ENCODE measurements around the gene TTC27.
"Not testable (repeated sequence)": the region's sequence is repeated elsewhere in the genome, so short reads cannot be mapped to it uniquely, and the experiment has no call there.

TTC27 gene

DNA sequence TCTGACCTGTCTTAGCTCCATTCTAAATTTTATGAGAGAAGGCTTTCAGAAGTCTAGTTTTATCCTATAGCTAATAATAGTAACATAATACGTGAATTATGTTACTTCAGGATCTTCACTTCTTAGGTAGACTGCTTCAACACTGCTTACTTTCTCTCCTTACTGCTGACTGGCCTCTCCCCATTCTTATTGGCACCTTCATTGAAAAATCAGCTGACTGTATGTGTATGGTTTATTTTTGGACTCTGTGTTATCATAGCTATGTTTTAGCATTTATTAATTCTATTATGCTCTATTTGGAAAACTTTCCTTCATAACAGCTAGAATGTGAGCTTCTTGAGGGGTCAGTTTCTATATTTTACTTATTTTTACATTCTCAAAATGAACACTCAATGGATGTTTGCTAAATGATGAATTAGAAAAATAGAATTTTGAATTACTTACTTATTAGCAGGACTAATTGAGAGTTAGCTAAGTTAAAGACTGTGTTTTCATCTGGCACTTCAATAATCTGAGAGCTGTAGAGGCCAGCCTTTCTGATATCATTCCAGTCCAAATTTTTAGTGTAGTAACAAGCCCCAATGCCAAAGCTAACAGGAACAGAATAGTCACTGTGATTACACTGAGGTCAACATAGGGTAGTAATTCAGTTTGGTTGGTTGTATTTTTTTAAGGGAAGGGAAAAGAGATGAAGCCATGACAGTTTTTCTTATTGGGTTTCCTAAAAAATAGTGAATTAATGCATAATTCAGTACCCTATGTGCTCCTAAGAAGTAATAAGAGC lies 92.3 kb downstream of the TTC27 start:
- DNase-seq (ENCODE audit: low spot score), result no peak

DNA sequence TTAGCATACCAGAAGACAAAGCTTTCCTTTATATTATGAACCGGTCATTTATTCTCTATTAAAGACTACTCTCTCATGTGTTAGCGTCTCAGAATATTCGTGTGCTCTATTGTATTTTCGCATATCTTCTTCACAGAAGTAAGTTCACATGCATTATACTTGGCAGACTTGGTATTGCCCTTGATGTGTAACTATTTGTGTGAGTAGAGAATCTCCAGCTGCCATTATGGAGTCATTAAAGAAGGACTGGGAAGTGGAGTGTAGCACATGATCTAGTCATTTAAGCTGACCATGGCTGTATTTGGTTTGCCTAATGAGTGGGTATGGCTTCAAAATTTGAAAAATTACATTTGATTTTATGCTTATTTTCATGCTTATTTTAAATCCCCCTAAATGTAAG lies 92.9 kb downstream of the TTC27 start:
- no peak for DNase-seq (ENCODE audit: low spot score)

DNA sequence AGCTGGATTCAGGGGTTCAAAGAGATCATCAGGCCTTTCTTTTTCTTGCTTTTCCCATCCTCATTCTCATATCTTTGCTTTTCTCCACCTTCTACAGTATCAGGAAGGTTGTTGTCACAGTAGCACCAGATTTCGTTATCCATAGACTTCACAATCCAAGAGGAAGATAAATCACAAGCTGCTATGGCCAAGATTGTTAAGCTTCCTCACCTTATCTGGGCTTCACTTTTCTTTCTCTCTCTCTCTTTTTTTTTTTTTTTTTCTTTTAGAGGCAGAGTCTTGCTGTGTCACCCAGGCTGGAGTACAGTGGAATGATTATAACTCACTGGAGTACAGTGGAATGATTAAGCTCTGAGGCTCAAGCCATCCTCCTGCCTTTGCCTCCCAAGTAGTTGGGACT lies 93.5 kb downstream of the TTC27 start:
- no peak for DNase-seq (ENCODE audit: low spot score)

DNA sequence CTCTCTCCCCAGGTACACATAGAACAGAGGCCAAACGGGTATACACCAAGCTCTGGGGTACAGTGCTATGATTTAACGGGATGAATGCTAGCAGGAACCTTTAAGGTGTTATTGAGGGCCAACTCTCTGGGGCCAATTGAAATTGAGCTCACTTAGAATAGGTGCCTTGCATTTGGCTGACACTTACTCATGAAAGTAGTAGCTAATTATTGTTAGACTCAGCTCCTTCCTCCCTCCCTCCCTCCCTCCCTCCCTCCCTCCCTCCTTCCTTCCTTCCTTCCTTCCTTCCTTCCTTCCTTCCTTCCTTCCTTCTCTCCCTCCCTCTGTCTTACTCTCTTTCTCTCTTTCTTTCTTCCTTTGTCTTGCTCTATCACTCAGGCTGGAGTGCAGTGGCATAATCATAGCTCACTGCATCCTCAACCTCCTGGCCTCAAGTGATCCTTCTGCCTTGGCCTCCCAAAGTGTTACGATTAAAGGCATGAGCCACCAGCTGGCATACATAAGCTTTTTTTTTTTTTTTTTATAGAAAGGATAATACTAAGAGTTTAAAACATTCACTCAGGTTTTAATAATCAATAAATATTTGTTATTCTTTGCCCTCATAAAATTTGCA lies 95.7 kb downstream of the TTC27 start:
- DNase-seq (ENCODE audit: low spot score), result no peak

DNA sequence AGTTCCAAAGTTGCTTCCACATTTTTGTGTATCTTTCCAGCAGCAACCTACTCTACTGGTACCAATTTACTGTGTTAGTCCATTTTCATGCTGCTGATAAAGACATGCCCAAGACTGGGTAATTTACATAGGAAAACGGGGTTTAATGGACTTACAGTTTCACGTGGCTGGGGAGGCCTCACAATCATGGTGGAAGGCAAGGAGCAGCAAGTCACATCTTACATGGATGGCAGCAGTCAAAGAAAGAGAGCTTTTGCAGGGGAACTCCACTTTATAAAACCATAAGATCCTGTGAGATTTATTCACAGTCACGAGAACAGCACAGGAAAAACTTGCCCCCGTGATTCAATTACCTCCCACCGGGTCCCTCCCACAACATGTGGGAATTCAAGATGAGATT lies 98.8 kb downstream of the TTC27 start:
- DNase-seq (ENCODE audit: low spot score), result not testable (repeated sequence)

DNA sequence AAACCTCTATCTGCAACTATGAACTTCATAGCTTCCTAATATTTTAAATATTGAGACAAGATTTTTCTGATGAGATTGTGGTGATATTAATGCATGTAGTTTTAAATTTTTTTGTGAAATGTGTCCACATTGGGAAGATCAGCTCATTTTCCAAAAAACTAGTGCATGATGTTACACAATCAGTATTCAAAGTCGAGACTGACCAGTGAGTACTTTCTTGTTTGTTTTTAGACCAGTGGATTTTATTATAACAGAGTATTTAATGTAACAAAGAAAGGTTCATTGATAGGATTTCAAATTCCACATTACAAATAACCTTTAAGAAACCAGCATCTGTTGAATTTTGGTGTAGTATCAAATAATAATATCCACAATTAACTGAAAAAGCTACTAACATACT lies 99.3 kb downstream of the TTC27 start:
- no peak for DNase-seq (ENCODE audit: low spot score)

DNA sequence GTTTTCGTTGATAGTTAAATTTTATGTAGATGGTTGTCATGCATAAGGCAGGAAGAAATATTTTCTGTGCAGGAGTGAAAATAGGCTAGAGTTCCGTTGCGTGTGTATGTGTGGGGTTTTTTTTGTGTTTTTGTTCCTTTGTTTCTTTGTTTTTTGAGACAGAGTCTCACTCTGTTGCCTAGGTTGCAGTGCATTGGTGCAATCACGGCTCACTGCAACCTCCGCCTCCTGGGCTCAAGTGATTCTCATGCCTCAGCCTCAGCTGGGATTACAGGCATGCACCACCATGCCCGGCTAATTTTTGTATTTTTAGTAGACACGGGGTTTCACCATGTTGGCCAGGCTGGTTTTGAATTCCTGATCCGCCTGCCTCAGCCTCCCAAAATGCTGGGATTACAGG lies 103.1 kb downstream of the TTC27 start:
- DNase-seq (ENCODE audit: low spot score), result not testable (repeated sequence)

DNA sequence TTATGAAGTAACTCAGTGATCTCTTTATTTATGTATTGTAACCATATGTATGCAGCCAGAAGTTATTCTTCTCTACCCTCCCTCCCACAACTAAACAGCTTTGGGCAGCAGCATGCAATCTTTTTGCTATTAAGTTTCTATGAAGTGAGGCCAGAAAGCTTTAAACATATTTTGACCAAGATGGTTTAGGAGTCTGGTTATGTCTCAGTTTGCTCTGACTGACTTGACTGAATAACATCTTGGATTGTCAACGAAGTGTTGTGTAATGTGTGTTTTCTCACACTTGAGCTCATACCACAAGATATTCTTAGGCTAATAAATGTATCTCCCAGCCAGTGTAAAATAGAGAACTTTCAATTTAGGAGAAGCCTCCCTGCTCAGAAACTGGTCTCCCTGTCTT lies 104.3 kb downstream of the TTC27 start:
- no peak for DNase-seq (ENCODE audit: low spot score)

DNA sequence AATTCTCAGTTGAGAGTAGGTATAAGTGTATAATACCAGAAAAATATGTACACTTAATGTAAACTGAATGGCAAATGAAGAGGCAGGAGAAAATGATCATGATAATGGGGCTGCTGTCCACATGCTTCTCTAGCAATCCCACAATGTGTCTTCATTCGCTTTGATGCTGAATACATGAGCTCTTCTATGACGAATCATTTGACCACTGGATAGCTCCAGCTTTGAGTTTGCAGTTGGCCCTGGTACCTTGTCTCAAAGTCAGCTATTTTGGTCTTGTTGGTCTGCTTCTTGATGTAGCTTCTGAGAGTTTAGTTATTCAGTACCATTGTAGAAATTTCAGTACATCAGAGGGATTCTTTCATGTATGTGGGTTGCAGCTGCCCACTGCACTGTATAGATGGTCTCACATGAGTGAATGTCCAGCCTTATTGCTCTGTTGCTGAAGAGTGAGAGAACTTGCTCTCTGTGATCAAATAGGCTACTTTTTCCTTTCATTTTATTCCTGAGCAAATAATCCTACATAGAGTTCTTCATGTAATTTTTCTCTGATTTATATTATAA lies 105.1 kb downstream of the TTC27 start:
- DNase-seq (ENCODE audit: low spot score), result no peak

DNA sequence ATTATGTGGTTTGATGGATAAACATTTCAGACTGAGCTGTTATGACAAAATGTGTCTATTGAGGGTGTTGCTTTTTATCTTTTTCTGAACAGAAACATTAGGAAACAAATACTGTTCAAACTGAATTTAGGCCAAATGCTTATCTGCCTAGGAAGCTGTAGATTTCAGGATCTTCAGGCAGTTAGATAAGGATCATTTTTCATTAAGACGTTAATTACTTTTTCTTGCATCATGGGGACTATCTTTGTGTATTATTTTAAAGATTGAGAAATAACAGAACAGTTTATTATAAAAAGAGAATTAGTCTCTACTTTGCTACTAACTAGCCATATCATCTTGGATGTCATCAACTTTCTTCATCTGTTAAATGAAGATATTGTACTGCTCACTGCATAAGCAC lies 107.5 kb downstream of the TTC27 start:
- DNase-seq (ENCODE audit: low spot score), result no peak

DNA sequence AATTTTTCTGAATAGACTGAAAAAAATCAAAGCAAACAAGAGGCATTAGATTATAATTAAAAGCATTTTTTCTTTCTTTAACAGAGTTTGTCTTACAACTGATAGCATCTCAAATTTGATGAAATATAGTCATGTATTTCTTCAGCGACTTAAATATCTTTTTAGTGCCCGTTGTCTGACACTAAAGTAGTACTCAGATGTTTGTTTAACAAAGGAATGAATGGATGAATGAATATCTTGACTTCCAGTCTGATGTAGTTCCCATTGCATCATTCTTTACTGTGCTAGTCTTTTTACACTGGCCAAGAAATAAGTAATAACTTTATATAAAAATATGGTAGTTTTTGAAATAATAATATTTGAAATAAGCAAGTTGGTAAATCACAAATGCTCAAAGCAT lies 111.1 kb downstream of the TTC27 start:
- DNase-seq (ENCODE audit: low spot score), result no peak

DNA sequence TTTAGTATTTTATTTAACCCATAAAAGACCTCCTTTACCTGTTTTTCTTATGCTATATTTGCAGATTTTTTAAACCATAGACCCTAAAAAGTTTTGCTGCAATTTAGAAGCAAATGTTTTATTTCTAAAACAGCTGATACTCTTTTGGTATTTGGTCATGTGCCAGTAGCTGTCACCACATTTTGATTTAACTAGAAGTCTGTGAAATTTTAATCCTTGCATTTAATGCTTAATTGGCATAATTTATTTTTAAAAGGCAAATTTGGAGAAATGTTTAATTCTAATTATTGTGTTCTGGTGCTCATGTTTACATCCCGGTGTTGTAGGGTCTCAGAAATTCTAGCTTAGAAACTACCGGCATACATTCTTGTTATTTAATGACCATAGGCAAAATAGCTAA lies 111.8 kb downstream of the TTC27 start:
- DNase-seq (ENCODE audit: low spot score), result no peak

DNA sequence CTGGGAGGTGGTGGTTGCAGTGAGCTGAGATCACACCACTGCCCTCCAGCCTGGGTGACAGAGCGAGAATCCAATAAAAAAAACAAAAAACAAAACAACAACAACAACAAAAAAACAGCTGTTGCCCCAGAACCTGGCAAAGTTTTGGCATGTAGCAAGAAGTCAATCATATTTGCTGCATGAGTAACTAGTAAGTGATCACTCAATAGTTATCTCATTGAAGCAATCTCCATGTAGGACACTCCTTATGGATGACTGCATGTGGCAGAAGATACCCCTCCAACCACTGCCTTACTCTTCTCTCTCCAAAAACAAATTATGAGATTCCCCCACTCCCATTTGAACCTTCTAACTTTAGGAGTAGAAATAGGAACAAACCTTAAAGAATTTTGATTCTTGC lies 113.7 kb downstream of the TTC27 start:
- DNase-seq (ENCODE audit: low spot score), result no peak

DNA sequence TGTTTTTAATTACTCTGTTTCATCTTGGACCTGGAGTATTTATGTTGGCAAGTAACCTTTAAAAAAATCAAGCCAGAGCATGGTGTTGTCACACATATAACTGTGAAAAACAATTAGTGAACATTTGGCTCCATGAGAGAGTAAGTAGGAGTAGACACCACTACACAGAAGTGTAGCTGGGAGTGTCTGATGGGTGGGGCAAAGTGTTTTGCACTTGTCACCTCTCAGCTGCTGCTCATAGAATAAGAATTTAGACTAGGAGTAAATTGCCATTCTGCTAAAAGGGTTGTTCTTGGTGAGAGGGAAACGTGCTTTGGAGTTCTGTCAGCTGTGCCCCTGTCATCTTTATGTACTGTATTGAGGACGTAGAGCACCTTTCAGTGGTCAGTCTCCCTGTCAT lies 114.5 kb downstream of the TTC27 start:
- DNase-seq (ENCODE audit: low spot score), result no peak

DNA sequence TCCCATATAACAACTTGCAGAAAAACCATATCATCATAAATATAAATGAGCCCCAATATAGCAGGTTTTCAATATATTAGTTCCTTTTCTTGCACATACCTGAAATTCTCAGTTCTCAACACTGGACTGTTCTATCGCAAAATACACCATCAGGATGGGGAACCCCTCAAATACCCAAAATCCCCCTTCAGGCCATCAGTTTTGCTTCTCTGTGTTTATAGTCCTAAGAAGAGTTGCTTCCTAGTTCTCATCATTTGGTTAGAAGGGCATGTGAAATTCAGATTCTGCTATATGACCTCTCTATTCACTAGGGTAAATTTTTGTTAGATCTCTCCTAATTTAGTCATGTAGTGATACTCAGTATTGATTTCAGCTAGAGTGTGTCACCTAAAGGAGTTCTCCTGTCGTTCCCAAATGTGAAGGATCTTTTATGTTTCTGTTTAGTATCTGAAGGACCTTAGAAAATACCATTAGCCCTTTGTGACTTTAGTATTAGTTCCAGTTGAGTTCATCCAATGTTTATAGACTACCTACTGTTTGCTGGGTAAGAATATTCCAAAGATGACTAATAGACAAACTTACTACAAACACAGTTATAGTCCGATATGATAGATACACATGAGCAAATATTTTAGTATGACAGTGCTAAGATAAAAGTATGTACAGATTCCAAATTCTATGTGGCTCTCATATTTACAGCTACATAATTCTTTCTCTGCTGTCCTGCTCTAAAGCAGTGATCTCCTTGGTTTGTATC lies 115.8 kb downstream of the TTC27 start:
- no peak for DNase-seq (ENCODE audit: low spot score)

DNA sequence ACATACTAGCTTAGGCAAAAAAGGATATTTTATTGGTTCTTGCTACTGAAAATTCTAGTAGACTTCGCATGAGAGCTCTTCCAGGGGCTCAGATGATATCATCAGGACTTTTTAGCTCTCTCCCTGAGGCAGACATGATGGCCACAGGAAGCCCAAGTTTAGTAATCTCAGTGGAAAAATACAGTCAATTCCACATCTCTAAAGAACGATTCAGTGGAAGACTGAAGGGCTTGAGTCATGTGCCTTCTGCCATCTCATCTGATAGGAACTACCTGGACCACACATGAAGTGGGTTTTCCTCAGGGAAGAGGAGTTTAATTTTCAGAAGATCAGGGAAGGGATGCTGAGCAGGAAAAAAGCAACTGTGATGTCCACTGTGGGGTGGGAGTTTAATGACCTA lies 117.3 kb downstream of the TTC27 start:
- DNase-seq (ENCODE audit: low spot score), result peak; percentile 30

DNA sequence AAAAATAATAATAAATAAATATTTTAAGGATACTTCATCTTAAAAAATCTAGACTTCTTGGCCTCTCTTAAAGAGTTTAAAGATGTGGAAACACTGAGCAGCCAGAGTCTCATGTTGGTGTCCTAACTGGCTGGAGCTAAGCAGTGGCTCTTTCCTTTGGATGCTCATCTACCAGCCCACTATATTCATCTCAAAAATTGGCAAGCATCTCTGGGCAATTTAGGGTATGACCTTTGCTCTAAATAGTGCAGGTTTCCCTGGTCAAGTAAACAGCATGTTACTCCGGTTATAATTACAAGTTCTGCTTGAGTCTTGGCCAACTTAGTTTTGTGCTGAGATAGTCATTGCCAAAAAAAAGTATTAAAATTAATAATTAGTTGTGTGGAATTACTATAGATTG lies 117.8 kb downstream of the TTC27 start:
- DNase-seq (ENCODE audit: low spot score), result no peak

DNA sequence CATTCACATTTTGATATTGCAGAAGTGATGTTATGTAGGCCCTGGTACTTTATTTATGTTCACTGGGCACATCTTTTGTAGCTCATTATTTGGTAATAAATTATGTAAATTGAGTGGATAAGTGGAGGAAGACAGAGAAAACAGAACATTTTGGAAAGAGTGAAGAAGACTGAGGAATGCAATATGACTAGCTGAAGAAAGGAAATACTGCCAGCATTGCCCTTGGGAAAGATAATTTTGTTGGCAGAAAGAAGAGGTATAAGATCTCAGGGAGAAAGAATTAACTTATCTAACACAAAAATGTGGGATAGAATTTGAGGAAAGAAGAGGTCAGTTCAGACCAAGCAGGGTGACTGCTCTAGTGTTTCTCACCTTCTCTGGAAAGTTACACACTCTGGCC lies 118.8 kb downstream of the TTC27 start:
- no peak for DNase-seq (ENCODE audit: low spot score)

DNA sequence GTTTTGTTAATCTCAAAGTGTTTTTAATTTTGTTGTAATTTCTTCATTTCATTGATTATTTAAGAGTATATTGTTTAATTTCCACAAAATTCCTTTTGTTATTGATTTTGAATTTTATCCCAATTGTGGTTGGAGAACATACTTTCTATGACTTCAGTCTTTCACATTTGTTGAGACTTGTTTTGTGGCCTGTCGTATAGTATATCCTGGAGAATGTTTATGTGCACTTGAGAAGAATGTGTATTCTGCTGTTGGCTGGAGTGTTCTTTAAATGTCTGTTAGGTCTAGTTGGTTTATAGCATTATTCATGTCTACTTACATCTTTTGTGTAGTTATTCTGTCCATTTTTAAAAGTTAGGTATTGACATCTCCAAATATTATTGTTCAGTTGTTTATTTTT lies 120.3 kb downstream of the TTC27 start:
- DNase-seq (ENCODE audit: low spot score), result no peak

DNA sequence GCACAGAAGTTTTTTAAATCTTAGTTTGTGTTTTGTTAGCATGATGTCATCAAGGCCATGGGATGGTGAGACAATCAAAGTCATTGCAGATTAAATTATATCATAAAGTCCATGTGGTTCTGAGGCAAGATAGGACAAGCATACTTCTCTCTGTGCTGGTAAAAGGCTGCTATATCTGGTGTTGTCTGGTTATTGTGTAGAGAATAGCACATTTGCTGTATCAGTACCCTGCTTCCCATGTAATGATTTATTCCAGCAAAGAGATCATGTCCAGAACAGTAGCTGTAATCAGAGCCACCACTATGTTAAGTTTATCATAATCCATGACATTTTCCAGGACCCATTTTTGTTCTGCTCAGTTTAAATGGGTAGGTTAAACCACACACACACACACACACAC lies 123.0 kb downstream of the TTC27 start:
- no peak for DNase-seq (ENCODE audit: low spot score)

DNA sequence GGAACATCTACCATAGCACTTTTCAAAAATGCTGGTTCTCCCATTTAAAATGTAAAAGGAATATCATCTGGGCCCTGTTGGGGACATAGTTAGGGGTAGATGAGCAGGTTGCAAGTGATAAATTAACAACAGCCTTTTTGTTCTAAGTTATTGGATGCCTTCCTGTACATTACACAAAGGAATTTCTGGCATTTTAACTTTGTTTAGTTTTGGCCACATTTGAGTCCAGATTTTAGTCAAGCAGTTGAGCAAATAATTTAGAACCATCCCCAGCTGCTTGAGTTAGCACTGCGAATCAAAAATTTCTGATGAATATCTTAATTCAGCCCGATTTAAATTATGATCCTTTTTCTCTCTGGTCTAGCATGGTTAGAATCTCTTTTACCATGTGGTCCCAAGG lies 124.4 kb downstream of the TTC27 start:
- no peak for DNase-seq (ENCODE audit: low spot score)

DNA sequence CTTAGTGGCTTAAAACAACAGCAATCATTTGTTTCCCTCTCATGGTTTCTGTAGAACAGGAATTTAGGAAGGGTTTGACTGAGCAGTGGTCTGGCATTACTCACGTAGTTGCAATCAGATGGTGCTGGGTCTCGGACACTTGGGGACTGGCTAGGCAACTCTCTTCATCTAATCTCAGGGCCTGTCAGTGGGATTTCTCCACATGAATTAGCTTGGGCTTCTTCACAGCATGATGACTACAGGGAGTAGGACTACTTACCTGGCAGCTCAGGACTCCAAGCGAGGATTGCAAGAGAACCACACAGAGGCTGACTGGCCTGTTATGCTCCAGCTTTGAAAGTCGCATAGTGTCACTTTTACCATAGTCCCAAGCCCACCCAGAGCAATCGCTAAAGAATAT lies 125.1 kb downstream of the TTC27 start:
- no peak for DNase-seq (ENCODE audit: low spot score)

DNA sequence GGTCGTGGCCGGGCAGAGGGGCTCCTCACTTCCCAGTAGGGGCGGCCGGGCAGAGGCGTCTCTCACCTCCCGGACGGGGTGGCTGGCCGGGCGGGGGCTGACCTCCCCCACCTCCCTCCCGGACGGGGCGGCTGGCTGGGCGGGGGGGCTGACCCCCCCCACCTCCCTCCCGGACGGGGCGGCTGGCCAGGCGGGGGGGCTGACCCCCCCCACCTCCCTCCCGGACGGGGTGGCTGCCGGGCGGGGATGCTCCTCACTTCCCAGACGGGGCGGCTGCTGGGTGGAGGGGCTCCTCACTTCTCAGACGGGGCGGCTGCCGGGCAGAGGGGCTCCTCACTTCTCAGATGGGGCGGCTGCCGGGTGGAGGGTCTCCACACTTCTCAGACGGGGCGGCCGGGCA lies 126.8 kb downstream of the TTC27 start:
- DNase-seq (ENCODE audit: low spot score), result not testable (repeated sequence)
